GM10847 (cell line): ENCODE results near the gene AXL.

Experiments
- POLR2A ChIP-seq: IDR thresholded peaks from 2 replicates; pipeline ENCODE4 v1.6.1; 2011; ENCODE audit not compliant: insufficient read length; ENCODE audit errors: extremely low read depth

The AXL gene

GRCh38 chr19:41218615-41219507 lies at the start of gene AXL:
TSS of gene AXL (plus strand) at chr19:41219223. CDS start at chr19:41219393, 170 bp downstream.
- no peak for TF ChIP-seq POLR2A

- TF ChIP-seq POLR2A, result no peak
Measured at GRCh38 chr19:41172297-41173164, 46.5 kb upstream of the AXL start.

- TF ChIP-seq POLR2A, result no peak
Measured at GRCh38 chr19:41174297-41174928, 44.6 kb upstream of the AXL start.

- no peak for TF ChIP-seq POLR2A
Measured at GRCh38 chr19:41175801-41176777, 42.9 kb upstream of the AXL start.

- TF ChIP-seq POLR2A, result no peak
Measured at GRCh38 chr19:41186971-41187883, 31.8 kb upstream of the AXL start.

GRCh38 chr19:41187884-41188279 lies 31.1 kb upstream of the AXL start:
- TF ChIP-seq POLR2A, result no peak

- no peak for TF ChIP-seq POLR2A
Measured at GRCh38 chr19:41189425-41190065, 29.5 kb upstream of the AXL start.

GRCh38 chr19:41192574-41193429 lies 26.2 kb upstream of the AXL start, which contains the start of gene CYP2S1:
TSS of gene CYP2S1 (plus strand) at chr19:41193219. CDS start at chr19:41193265, 46 bp downstream.
- TF ChIP-seq POLR2A, result no peak

GRCh38 chr19:41193430-41194156 lies 25.4 kb upstream of the AXL start:
- no peak for TF ChIP-seq POLR2A

GRCh38 chr19:41194157-41194552 lies 24.9 kb upstream of the AXL start:
- TF ChIP-seq POLR2A, result no peak
